OCI-LY1 (cell line): Measurements from ENCODE around the gene CD3G.

Source experiments
- H2AFZ ChIP-seq: fragments of 200-600 bp; sonication (generic), shearing (Covaris generic); 2 replicates; pipeline ENCODE4 v1.6.0; 2014; ENCODE audit warnings: antibody characterized with exemption, mild to moderate bottlenecking, low read length
- H3F3A ChIP-seq: fragments of 200-600 bp; sonication (generic), shearing (Covaris generic); 2 replicates; pipeline ENCODE4 v1.6.0; 2014; ENCODE audit warnings: mild to moderate bottlenecking, antibody characterized with exemption, low read length, moderate library complexity; ENCODE audit not compliant: insufficient read depth
- H3K27ac ChIP-seq: fragments of 200-600 bp; sonication (generic); 2 replicates; pipeline ENCODE4 v1.5.1; 2014; ENCODE audit warnings: low read length, mixed run types, mild to moderate bottlenecking, low read depth; ENCODE audit not compliant: poor library complexity, severe bottlenecking
- H3K27me3 ChIP-seq: fragments of 200-600 bp; sonication (generic); 2 replicates; pipeline ENCODE4 v1.6.0; 2014; ENCODE audit warnings: antibody characterized with exemption, mild to moderate bottlenecking, low read length, moderate library complexity; ENCODE audit not compliant: insufficient read depth
- H3K36me3 ChIP-seq: fragments of 200-600 bp; sonication (generic); 2 replicates; pipeline ENCODE4 v1.6.1; 2014; ENCODE audit warnings: mild to moderate bottlenecking, antibody characterized with exemption, low read length, moderate library complexity, mixed read lengths; ENCODE audit not compliant: insufficient read depth
- H3K4me1 ChIP-seq: fragments of 200-600 bp; sonication (generic); 2 replicates; pipeline ENCODE4 v1.5.1; 2014; ENCODE audit warnings: mild to moderate bottlenecking, low read length, moderate library complexity; ENCODE audit not compliant: insufficient read depth, severe bottlenecking
- H3K4me2 ChIP-seq: fragments of 200-600 bp; sonication (generic), shearing (Covaris generic); 2 replicates; pipeline ENCODE4 v1.6.1; 2014; ENCODE audit warnings: low read length
- H3K4me3 ChIP-seq: fragments of 200-600 bp; sonication (generic); 2 replicates; pipeline ENCODE4 v1.5.1; 2014; ENCODE audit warnings: low read length, low read depth, mild to moderate bottlenecking, mixed read lengths; ENCODE audit not compliant: poor library complexity, severe bottlenecking
- H3K79me2 ChIP-seq: fragments of 200-600 bp; shearing (Covaris generic); 2 replicates; pipeline ENCODE4 v1.6.1; 2016; ENCODE audit warnings: mixed run types, low read length, mixed read lengths; ENCODE audit not compliant: insufficient read depth
- H3K9ac ChIP-seq: fragments of 200-600 bp; sonication (generic), shearing (Covaris generic); 2 replicates; pipeline ENCODE4 v1.6.1; 2014; ENCODE audit warnings: mild to moderate bottlenecking, low read length, mixed read lengths
- H3K9me2 ChIP-seq: fragments of 200-600 bp; sonication (generic), shearing (Covaris generic); 2 replicates; pipeline ENCODE4 v1.6.1; 2014; ENCODE audit warnings: low read depth, mild to moderate bottlenecking, low read length, mixed read lengths
- H3K9me3 ChIP-seq: fragments of 200-600 bp; shearing (Covaris generic); 2 replicates; pipeline ENCODE4 v1.6.1; 2014; ENCODE audit warnings: low read length, mixed read lengths
- H4K20me1 ChIP-seq: fragments of 200-600 bp; sonication (generic), shearing (Covaris generic); 2 replicates; pipeline ENCODE4 v1.6.0; 2016; ENCODE audit warnings: mild to moderate bottlenecking, low read length; ENCODE audit not compliant: insufficient read depth
- EZH2 ChIP-seq: fragments of 200-600 bp; sonication (generic), shearing (Covaris generic); IDR thresholded peaks from 2 replicates; pipeline ENCODE4 v1.8.0; 2017; ENCODE audit warnings: borderline replicate concordance, mixed run types, mild to moderate bottlenecking, antibody characterized with exemption, low read length, moderate library complexity, mixed read lengths
- TF ChIP-seq, protein P1 (sequence below): fragments of 200-600 bp; sonication (generic), shearing (Covaris generic); IDR thresholded peaks from 2 replicates; pipeline ENCODE4 v1.5.1; 2017; ENCODE audit warnings: mild to moderate bottlenecking, antibody characterized with exemption, low read length, moderate library complexity, mixed read lengths

Gene CD3G

GRCh38 chr11:118321386-118322082 is 22.6 kb upstream of the CD3G start:
- no peaks in the 10 kb centered on the region for H3K36me3 ChIP-seq
- H3K27ac ChIP-seq, result no peak overlapping the region
- H2AFZ ChIP-seq, result no peak overlapping the region
- no peaks in the 10 kb centered on the region for H3F3A ChIP-seq
- H3K4me2 ChIP-seq, result no peak overlapping the region
- no peaks in the 10 kb centered on the region for H3K9me3 ChIP-seq
- no peak overlapping the region for H3K9ac ChIP-seq
- TF ChIP-seq, protein P1, sequence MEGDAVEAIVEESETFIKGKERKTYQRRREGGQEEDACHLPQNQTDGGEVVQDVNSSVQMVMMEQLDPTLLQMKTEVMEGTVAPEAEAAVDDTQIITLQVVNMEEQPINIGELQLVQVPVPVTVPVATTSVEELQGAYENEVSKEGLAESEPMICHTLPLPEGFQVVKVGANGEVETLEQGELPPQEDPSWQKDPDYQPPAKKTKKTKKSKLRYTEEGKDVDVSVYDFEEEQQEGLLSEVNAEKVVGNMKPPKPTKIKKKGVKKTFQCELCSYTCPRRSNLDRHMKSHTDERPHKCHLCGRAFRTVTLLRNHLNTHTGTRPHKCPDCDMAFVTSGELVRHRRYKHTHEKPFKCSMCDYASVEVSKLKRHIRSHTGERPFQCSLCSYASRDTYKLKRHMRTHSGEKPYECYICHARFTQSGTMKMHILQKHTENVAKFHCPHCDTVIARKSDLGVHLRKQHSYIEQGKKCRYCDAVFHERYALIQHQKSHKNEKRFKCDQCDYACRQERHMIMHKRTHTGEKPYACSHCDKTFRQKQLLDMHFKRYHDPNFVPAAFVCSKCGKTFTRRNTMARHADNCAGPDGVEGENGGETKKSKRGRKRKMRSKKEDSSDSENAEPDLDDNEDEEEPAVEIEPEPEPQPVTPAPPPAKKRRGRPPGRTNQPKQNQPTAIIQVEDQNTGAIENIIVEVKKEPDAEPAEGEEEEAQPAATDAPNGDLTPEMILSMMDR, result no peak
- TF ChIP-seq EZH2, result no peak
- H3K27me3 ChIP-seq, result no peaks in the 10 kb centered on the region
- H3K4me1 ChIP-seq, result peaks cover 44% of the 10 kb centered on the region
- H3K9me2 ChIP-seq, result no peaks in the 10 kb centered on the region
- H3K79me2 ChIP-seq, result no peaks in the 10 kb centered on the region
- no peaks in the 10 kb centered on the region for H4K20me1 ChIP-seq
- H3K4me3 ChIP-seq, result no peak overlapping the region

DNA sequence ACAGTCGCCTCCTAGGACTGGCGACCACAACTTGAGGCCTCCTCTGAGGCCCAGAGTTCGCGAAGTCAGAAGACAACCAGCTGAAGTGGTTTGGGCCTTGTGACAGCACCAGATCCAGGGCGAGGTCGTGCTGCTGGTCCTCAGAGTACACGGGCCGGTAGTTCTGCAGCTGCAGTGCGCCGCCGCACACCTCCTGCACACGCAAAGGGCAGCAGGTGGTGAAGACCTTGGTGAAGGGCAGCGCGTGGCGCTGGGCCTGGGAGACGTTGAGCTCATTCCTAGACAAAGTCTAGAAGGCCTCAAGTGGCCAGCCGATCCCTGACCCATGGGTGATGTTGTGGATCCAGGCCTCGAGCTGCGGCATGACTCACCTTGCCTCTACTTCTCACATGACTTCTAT is 21.4 kb upstream of the CD3G start:
- no peaks in the 10 kb centered on the region for H3K79me2 ChIP-seq
- no peaks in the 10 kb centered on the region for H3K27me3 ChIP-seq
- no peaks in the 10 kb centered on the region for H3K36me3 ChIP-seq
- H3K9me3 ChIP-seq, result no peaks in the 10 kb centered on the region
- H2AFZ ChIP-seq, result no peak overlapping the region
- H3K4me1 ChIP-seq, result peaks cover 34% of the 10 kb centered on the region
- no peak overlapping the region for H3K27ac ChIP-seq
- H3K9me2 ChIP-seq, result no peaks in the 10 kb centered on the region
- no peaks in the 10 kb centered on the region for H4K20me1 ChIP-seq
- H3F3A ChIP-seq, result no peaks in the 10 kb centered on the region
- no peak overlapping the region for H3K4me2 ChIP-seq
- H3K9ac ChIP-seq, result no peak overlapping the region
- TF ChIP-seq EZH2, result no peak
- TF ChIP-seq, protein P1, result no peak
- H3K4me3 ChIP-seq, result no peak overlapping the region

- Histone ChIP-seq H3K36me3 (no peaks in the 10 kb centered on the region), H3K4me2 (no peak overlapping the region), H3K79me2 (no peaks in the 10 kb centered on the region), H3K27me3 (no peaks in the 10 kb centered on the region), H3K4me3 (no peak overlapping the region), H3F3A (no peaks in the 10 kb centered on the region), H3K9me2 (no peaks in the 10 kb centered on the region), H2AFZ (no peak overlapping the region), H4K20me1 (no peaks in the 10 kb centered on the region), H3K9ac (no peak overlapping the region), H3K9me3 (no peaks in the 10 kb centered on the region), H3K27ac (no peak overlapping the region), H3K4me1 (peaks cover 14% of the 10 kb centered on the region)
- TF ChIP-seq EZH2, result no peak
- TF ChIP-seq, protein P1, result no peak
Measured at GRCh38 chr11:118325283-118325682, 18.9 kb upstream of the CD3G start.
